Mucosa of gallbladder (tissue), 1 donor: ENCODE results near the gene PIP4K2C. TPM values are rescaled to one million over a fixed set of nuclear protein-coding genes. Genes with fewer than 3 reads are reported as not detected.
A peak's percentile ranks its signal among the peaks of the same experiment; 100 is the strongest.
"Not testable (repeated sequence)": the region's sequence is repeated elsewhere in the genome, so short reads cannot be mapped to it uniquely, and the experiment has no call there.

Experiments used
- DNase-seq: peaks from one replicate; pipeline ENCODE4 v3.0.0-alpha.2; 2020; ENCODE audit warnings: low spot score
- total RNA-seq: library from RNA; stranded (reverse); gene quantifications from one replicate; pipeline ENCODE4 v1.2.1, GENCODE V29; 2021
- donor health status: DM: no; HTN: no; CAD: no.

Gene PIP4K2C
- total RNA-seq, 1 donor from 2014 or later, result 36.1 TPM

DNA sequence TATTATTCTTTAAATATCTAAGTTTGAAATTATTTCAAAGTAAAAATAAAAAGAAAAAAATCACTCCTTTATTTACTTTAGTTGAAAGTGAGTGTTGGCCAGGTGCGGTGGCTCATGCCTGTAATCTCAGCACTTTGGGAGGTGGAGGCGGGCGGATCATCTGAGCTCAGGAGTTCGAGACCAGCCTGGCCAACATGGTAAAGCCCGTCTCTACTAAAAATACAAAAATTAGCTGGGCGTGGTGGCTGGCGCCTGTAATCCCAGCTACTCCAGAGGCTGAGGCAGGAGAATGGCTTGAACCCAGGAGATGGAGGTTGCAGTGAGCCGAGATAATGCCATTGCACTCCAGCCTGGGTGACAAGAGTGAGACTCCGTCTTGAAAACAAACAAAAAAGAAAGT is 45.7 kb downstream of the PIP4K2C start:
- DNase-seq, result peak; percentile 3

DNA sequence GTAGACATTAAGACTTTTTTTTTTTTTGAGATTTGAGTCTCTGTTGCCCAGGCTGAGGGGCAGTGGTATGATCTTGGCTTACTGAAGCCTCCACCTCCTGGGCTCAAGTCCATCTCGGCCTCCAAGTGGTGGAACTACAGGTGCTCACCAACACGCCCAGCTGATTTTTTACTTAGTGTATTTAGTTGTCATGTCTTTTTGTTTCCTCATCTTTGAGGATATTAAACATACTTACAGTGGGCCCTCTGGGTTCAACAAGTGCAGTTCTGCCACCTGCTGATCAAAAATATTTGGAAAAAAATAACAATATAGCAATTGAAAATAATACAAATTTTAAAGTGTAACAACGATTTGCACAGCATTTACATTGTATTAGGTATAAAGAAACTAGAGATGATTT is 46.4 kb downstream of the PIP4K2C start:
- DNase-seq, result no peak

GRCh38 chr12:57638096-57638495 is 47.1 kb downstream of the PIP4K2C start:
- no peak for DNase-seq

DNA sequence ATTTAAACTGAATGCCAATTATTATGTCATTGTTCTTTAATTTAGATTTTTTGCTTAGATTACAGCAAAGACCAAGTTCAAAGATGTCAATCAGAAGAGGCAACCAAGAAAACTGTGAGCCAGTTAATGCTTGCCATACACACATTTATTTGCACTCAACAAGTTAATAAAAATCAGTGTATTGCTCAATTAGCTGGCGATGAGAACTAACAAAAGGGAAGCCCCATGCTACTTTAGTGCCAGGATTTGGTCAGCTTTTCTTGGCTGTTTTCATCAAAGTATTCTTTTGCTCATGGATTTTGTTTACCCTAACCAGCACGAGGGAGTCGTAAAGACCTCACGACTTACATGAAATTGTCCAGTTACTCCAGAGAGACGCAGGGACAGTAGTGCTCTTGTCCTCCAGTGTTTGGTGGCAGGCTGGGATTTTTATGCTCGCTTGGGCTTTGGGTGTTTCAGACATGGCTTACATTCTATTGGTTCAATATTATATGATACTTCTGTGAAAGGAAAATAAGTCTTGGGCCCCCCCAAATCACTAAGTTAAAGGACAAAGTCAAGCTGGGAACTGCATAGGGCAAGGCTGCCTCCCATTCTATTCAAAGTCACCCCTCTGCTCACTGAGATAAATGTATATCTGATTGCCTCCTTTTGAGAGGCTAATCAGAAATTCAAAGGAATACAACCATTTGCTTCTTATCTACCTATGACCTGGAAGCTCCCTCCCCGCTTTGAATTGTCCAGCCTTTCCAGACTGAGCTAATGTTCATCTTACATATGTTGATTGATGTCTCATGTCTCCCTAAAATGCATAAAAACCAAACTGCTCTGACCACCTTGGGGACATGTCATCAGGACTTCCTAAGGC is 49.4 kb downstream of the PIP4K2C start:
- DNase-seq, result no peak

- DNase-seq, result no peak
These were observed 50.9 kb downstream of the PIP4K2C start for GRCh38 chr12:57641699-57642442.

DNA sequence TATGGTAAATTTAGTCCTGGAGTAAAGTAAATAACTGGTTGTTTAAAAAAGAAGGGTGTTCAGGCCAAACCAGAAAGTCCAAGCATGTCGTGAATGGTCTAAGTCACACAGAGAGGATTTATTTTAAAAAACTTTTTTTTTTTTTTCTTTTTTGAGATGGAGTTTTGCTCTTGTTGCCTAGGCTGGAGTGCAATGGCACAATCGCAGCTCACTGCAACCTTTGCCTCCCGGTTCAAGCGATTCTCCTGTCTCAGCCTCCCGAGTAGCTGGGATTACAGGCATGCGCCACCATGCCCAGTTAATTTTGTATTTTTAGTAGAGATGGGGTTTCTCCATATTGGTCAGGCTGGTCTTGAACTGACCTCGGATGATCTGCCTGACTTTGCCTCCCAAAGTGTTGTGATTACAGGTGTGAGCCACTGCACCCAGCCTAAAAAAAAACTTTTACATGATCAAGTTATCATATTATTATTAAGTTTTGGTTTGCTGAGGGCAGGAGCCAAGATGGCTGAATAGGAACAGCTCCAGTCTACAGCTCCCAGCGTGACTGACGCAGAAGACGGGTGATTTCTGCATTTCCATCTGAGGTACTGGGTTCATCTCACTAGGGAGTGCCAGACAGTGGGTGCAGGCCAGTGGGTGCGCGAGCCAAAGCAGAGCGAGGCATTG is 55.1 kb downstream of the PIP4K2C start:
- not testable (repeated sequence) for DNase-seq

- DNase-seq, result not testable (repeated sequence)
These were observed 55.7 kb downstream of the PIP4K2C start for GRCh38 chr12:57646659-57647049.

Other genes with a start within 250 kb of the PIP4K2C start
- gene R3HDM2, start 160.1 kb upstream of the PIP4K2C start, total RNA-seq, result 73.5 TPM
- not detected for gene INHBC, start 156.4 kb upstream of the PIP4K2C start, total RNA-seq
- gene INHBE, start 135.9 kb upstream of the PIP4K2C start, total RNA-seq, result 0.58 TPM
- gene GLI1, start 131.4 kb upstream of the PIP4K2C start, total RNA-seq, result 6.2 TPM
- 20.4 TPM for gene ARHGAP9, start 111.3 kb upstream of the PIP4K2C start, total RNA-seq
- gene MARS1, start 103.1 kb upstream of the PIP4K2C start, total RNA-seq, result 116 TPM
- 24.6 TPM for gene DDIT3, start 70.7 kb upstream of the PIP4K2C start, total RNA-seq
- 115 TPM for gene MBD6, start 68.4 kb upstream of the PIP4K2C start, total RNA-seq
- gene DCTN2, start 44.0 kb upstream of the PIP4K2C start, total RNA-seq, result 135 TPM
- 0.81 TPM for gene KIF5A, start 41.1 kb upstream of the PIP4K2C start, total RNA-seq
- gene DTX3, start 13.6 kb downstream of the PIP4K2C start, total RNA-seq, result 31.2 TPM
- 26.2 TPM for gene ARHGEF25, start 20.2 kb downstream of the PIP4K2C start, total RNA-seq
- 1.3 TPM for gene B4GALNT1, start 42.0 kb downstream of the PIP4K2C start, total RNA-seq
- 249 TPM for gene OS9, start 102.9 kb downstream of the PIP4K2C start, total RNA-seq
- gene AGAP2, start 147.6 kb downstream of the PIP4K2C start, total RNA-seq, result 2.6 TPM
- gene TSPAN31, start 153.8 kb downstream of the PIP4K2C start, total RNA-seq, result 44.8 TPM
- 67.8 TPM for gene CDK4, start 161.1 kb downstream of the PIP4K2C start, total RNA-seq
- gene MARCHF9, start 163.9 kb downstream of the PIP4K2C start, total RNA-seq, result 24.6 TPM
- gene CYP27B1, start 175.9 kb downstream of the PIP4K2C start, total RNA-seq, result 1.6 TPM
- gene METTL1, start 180.9 kb downstream of the PIP4K2C start, total RNA-seq, result 9.2 TPM
- 7.0 TPM for gene EEF1AKMT3, start 181.4 kb downstream of the PIP4K2C start, total RNA-seq
- 29.3 TPM for gene TSFM, start 191.6 kb downstream of the PIP4K2C start, total RNA-seq
- 12.0 TPM for gene AVIL, start 227.5 kb downstream of the PIP4K2C start, total RNA-seq